IPS DF 6.9 (cell line): ENCODE results near the gene PFKFB2.

Experiments used
- DNase-seq: peaks from one replicate; pipeline ENCODE4 v3.0.0-alpha.2; 2013; ENCODE audit warnings: low read depth, low spot score
- H3K27ac ChIP-seq: one replicate; pipeline ENCODE4 v1.5.1; 2013; ENCODE audit warnings: low read length, control low read depth
- H3K27me3 ChIP-seq: 2 replicates; pipeline ENCODE4 v1.6.1; 2013; ENCODE audit warnings: mild to moderate bottlenecking, low read length; ENCODE audit not compliant: control insufficient read depth, insufficient read depth
- H3K36me3 ChIP-seq: 2 replicates; pipeline ENCODE4 v1.6.1; 2013; ENCODE audit warnings: low read length; ENCODE audit not compliant: control insufficient read depth, insufficient read depth
- H3K4me1 ChIP-seq: 2 replicates; pipeline ENCODE4 v1.6.1; 2013; ENCODE audit warnings: low read length; ENCODE audit not compliant: control insufficient read depth, insufficient read depth
- H3K4me3 ChIP-seq: 2 replicates; pipeline ENCODE4 v1.5.1; 2013; ENCODE audit warnings: mild to moderate bottlenecking, low read length
- H3K9me3 ChIP-seq: 2 replicates; pipeline ENCODE4 v1.6.1; 2013; ENCODE audit warnings: low read length, inconsistent platforms; ENCODE audit not compliant: control insufficient read depth, insufficient read depth
- WGBS: extraction: QIAGEN DNeasy Blood & Tissue Kit; methylation state at CpG from one replicate; pipeline ENCODE4 v1.1.7; 2013; ENCODE audit warnings: mixed read lengths, missing lambda C conversion rate; ENCODE audit not compliant: insufficient read length, insufficient coverage; 5-methylcytosine and 5-hydroxymethylcytosine counted together

PFKFB2 gene

DNA sequence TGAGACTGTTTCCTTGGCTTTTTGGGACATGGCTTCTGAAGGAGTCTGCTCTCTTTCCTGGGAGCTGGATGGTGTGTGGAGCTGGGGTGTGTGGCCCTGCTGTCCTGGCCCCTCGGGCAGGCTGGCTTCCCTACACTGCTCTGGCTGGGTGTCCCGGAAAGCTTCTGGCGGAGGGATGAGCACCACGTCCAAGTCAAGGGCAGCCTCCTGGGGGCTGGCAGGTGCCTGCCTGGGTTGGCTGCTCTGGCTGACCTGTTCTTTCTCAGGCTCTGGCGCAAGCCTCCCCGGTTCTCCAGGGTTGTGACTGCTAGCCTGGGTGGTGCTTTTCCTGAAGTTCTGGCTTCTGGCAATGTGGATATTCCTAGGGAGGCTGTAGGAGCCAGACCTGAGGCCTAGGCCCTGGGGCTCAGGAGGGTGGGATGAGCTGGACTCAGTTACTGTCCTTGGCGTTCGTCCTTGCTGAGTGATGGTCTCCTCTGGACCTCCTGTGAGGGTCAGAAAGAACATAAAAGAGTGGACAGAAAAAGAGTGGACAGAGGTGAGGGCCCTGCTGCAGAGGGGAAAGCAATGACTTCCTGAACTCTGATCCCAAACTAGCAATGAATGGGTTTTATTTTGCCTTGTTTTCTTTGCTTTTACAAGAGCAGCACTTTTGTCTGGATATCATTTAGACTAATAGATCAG is 29.9 kb upstream of the PFKFB2 start:
- Histone ChIP-seq H3K27me3 (no peaks in the 10 kb centered on the region), H3K27ac (no peak overlapping the region), H3K36me3 (no peaks in the 10 kb centered on the region), H3K9me3 (no peaks in the 10 kb centered on the region), H3K4me3 (no peak overlapping the region), H3K4me1 (peaks cover 9% of the 10 kb centered on the region)
- no peak for DNase-seq
- no CpG with 5 or more reads among the region's 8 CpGs for WGBS

DNA sequence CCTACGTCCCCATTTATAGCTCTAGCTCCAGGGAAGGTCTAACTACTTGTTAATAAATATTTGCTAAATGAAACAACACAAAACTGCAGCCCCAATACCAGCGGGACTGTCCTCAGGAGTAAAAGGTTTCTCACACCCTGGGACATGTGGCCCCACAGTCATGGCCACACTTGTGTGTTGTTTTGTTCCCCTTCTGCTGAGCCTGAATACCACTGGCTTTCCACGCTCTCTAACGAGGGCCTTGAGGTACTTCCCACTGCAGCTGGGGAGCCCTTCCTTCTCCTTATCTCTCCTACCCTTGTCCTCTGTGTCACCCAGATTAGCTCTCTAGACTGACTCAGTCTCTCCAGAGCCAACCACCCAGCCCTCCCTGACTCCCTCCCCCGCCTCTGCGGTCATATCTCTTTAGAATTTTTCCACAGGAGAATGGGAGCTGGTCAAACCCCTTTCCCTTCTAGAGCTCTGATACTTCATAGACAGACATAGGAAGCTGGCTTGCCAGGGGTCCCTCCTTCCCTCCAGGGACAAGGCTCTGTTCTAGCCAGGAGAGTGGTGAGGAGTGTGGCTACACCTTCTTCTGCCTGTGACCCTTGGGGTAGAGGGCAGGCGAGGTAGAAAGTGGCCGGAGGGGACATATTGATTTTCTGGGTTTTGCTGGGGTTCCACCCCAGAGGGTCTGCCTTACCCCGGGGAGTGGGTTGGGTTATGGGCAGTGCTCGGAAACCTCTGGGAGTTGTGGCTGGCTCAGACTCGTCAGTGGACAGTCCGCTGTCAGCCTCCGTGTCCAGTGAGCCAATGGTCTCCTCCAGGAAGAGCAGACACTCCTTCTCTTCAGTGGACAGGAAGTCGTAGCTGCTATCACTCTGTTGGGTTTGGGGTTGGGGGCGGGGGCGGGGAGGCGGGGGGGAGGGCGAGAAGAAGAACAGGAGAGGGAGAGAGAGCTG is 28.6 kb upstream of the PFKFB2 start:
- Histone ChIP-seq H3K4me1 (peaks cover 9% of the 10 kb centered on the region), H3K9me3 (no peaks in the 10 kb centered on the region), H3K27ac (no peak overlapping the region), H3K36me3 (no peaks in the 10 kb centered on the region), H3K27me3 (no peaks in the 10 kb centered on the region), H3K4me3 (no peak overlapping the region)
- no peak for DNase-seq
- no CpG with 5 or more reads among the region's 18 CpGs for WGBS

- WGBS = no CpG with 5 or more reads among the region's 5 CpGs
- no peaks in the 10 kb centered on the region for H3K9me3 ChIP-seq
- peaks cover 9% of the 10 kb centered on the region for H3K4me1 ChIP-seq
- no peak overlapping the region for H3K4me3 ChIP-seq
- no peaks in the 10 kb centered on the region for H3K27me3 ChIP-seq
- H3K27ac ChIP-seq = no peak overlapping the region
- no peak for DNase-seq
- no peaks in the 10 kb centered on the region for H3K36me3 ChIP-seq
These were observed 27.8 kb upstream of the PFKFB2 start for GRCh38 chr1:207025146-207025880.

DNA sequence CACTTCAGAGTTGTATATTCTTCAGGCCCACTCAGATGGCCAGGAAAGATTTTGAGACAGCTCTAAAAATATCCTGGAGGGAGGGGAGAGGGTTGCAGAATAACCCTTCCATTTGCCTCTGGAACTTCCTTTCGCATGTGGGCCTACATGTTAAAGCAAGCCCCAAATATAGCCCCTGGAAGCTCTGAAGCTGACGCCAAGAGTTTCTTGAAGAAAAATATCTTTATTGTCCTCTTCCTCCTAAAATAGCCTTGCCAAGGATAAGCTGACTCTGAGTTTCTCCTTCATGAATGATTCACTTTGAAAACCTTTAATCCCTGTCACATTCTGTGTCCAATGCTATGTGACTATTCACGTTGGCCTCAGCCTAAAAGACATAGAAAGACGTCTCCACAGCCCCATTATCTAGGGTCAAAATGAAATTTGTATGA is 27.0 kb upstream of the PFKFB2 start:
- no peaks in the 10 kb centered on the region for H3K27me3 ChIP-seq
- no peak for DNase-seq
- H3K36me3 ChIP-seq = no peaks in the 10 kb centered on the region
- H3K27ac ChIP-seq = no peak overlapping the region
- H3K4me1 ChIP-seq = peaks cover 9% of the 10 kb centered on the region
- no CpG with 5 or more reads among the region's 4 CpGs for WGBS
- no peak overlapping the region for H3K4me3 ChIP-seq
- no peaks in the 10 kb centered on the region for H3K9me3 ChIP-seq

- no peaks in the 10 kb centered on the region for H3K36me3 ChIP-seq
- no peak overlapping the region for H3K4me3 ChIP-seq
- peaks cover 11% of the 10 kb centered on the region for H3K4me1 ChIP-seq
- H3K9me3 ChIP-seq = no peaks in the 10 kb centered on the region
- no peak overlapping the region for H3K27ac ChIP-seq
- DNase-seq = no peak
- H3K27me3 ChIP-seq = no peaks in the 10 kb centered on the region
- no CpG with 5 or more reads among the region's 18 CpGs for WGBS
These were observed 25.8 kb upstream of the PFKFB2 start for GRCh38 chr1:207027206-207027777.

DNA sequence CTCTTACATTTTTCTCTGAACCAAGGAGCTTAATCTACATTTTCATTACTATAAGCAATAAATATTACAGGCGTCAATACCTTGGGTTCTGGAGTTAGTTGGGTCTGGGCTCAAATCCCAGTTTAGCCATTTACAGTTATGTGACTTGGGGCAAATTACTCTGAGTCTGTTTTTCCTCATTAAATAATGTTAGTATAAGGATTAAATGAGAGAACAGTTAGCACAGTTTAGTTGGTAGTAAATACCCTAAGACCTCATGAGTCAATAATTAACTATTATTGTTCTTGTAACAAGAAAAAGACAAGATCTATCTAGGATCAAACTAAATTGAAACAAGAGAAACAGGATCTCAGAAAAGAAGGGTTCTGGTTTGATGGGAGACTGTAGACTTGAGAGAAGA is 25.2 kb upstream of the PFKFB2 start:
- no peak overlapping the region for H3K27ac ChIP-seq
- H3K4me1 ChIP-seq = peaks cover 11% of the 10 kb centered on the region
- DNase-seq = no peak
- WGBS = no CpG with 5 or more reads among the region's 1 CpG
- H3K27me3 ChIP-seq = no peaks in the 10 kb centered on the region
- H3K36me3 ChIP-seq = no peaks in the 10 kb centered on the region
- H3K4me3 ChIP-seq = no peak overlapping the region
- H3K9me3 ChIP-seq = no peaks in the 10 kb centered on the region

DNA sequence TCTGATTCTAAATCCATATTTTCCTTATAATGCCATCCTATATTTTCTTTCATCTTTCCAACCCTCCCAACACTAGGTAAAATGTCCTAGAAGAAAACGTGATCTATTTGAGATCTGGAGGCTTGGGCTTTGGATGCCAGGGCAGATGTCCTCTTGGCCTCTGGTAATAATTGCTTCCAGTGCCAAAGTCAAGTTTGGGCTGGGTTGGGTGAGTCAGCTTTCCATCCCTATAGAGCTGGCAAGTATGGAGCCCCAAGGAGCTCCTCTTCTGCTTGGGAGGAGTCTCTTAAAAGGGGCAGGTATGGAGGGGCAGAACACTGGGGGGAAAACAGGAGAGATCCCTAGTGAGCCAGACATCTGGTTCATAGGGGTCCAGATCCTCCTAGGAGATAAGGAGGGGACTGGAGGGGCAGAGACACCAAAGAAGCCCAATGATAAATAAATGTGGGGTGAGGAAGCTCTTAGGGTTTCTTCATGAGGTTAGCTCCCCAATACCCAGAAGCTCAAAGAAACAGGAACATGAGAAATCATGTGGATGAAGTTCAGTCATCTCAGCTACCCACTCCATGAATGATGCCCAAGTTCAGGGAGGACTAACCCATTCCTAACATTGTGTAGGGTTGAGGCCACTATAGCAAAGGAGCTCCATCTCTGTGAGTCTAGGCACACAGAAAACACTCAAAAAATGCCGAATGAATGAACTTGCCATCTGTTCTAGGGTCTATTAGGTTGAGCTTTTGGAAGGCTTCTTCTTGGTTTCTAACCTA is 24.0 kb upstream of the PFKFB2 start:
- Histone ChIP-seq H3K4me3 (no peak overlapping the region), H3K4me1 (peaks cover 11% of the 10 kb centered on the region), H3K9me3 (no peaks in the 10 kb centered on the region), H3K27ac (no peak overlapping the region), H3K27me3 (no peaks in the 10 kb centered on the region), H3K36me3 (no peaks in the 10 kb centered on the region)
- no CpG with 5 or more reads among the region's 2 CpGs for WGBS
- DNase-seq = no peak

DNA sequence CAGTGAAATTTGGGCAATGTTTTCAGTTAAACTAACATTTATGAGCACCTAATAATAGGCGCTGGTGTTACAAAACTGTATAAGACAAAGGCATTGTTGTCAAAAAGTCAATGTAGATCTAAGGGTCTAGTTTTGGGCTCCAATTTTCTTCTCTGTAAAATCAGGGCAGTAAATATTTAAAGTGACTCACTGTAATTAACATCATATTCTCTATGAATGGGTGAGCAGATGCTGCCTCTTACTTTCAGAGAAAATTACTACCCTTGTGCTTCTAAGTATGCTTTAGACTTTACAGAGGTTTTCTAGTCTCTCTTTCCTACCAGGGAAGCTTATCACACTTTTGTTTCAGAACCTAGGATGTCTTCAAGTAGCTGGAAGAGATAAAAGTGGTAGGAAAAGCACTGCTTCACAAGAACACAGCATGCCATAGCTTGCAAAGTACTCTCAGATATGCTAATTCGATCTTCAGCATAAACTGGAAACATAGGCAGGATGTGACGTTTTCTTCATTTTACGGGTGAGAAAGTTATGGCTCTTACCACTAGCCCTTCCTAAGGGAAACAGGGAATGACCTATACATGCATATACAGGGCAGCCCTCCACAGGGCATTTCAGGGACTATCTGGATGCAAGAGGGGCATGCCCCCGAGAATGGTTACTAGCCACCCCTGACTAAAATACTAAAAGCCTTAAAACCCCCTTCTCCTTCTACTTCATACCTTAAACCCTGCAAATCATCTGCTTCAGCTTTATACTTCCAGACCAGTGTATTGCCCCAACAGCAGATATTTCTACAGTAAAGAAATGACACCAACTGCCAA is 23.2 kb upstream of the PFKFB2 start:
- Histone ChIP-seq H3K4me3 (no peak overlapping the region), H3K4me1 (peaks cover 8% of the 10 kb centered on the region), H3K27me3 (no peaks in the 10 kb centered on the region), H3K9me3 (no peaks in the 10 kb centered on the region), H3K36me3 (no peaks in the 10 kb centered on the region), H3K27ac (no peak overlapping the region)
- DNase-seq = no peak
- no CpG with 5 or more reads among the region's 5 CpGs for WGBS

- WGBS = no CpG with 5 or more reads among the region's 5 CpGs
- H3K4me3 ChIP-seq = no peak overlapping the region
- H3K36me3 ChIP-seq = no peaks in the 10 kb centered on the region
- H3K4me1 ChIP-seq = peaks cover 5% of the 10 kb centered on the region
- H3K27ac ChIP-seq = no peak overlapping the region
- DNase-seq = no peak
- no peaks in the 10 kb centered on the region for H3K9me3 ChIP-seq
- no peaks in the 10 kb centered on the region for H3K27me3 ChIP-seq
These were observed 22.5 kb upstream of the PFKFB2 start for GRCh38 chr1:207030522-207031009.
